Thyroid gland (tissue), 4 donors: Measurements from ENCODE around the gene ADIRF. TPM values are rescaled to one million over a fixed set of nuclear protein-coding genes. Genes with fewer than 3 reads are reported as not detected.
"Not testable (repeated sequence)": the region's sequence is repeated elsewhere in the genome, so short reads cannot be mapped to it uniquely, and the experiment has no call there.

Source experiments
- DNase-seq, 2 donors: peaks; one replicate each; pipeline ENCODE4 v3.0.0-alpha.2; 2019
- H3K27ac ChIP-seq, 3 donors: fragments of 200-600 bp; sonication (generic); 1 replicate in 2 of 3; 2 replicates in 1 of 3; pipeline ENCODE4 v1.5.1; 2016 to 2019; ENCODE audit warnings: mild to moderate bottlenecking in 1 of 3, moderate library complexity in 1 of 3
- H3K27me3 ChIP-seq: fragments of 200-600 bp; sonication (generic); one replicate; pipeline ENCODE4 v1.5.1; 2019
- H3K36me3 ChIP-seq, 2 donors: fragments of 200-600 bp; sonication (generic); one replicate each; pipeline ENCODE4 v1.5.1; 2016 to 2019
- H3K4me1 ChIP-seq, 2 donors: fragments of 200-600 bp; sonication (generic); one replicate each; pipeline ENCODE4 v1.5.1; 2017 to 2019
- H3K4me3 ChIP-seq, 3 donors: fragments of 200-600 bp; sonication (generic); replicated peaks in 1 of 3; 1 replicate in 2 of 3; 2 replicates in 1 of 3; pipeline ENCODE4 v1.5.1; 2016; ENCODE audit warnings: mild to moderate bottlenecking in 1 of 3
- H3K9me3 ChIP-seq: fragments of 200-600 bp; sonication (generic); one replicate; pipeline ENCODE4 v1.5.1; 2017
- POLR2A ChIP-seq, 2 donors: fragments of 450-650 bp; IDR thresholded peaks; one replicate each; pipeline ENCODE4 v1.6.1; 2017; ENCODE audit warnings: antibody characterized with exemption in 2 of 2, mild to moderate bottlenecking in 2 of 2, moderate library complexity in 1 of 2
- WGBS, 2 donors: methylation state at CpG; one replicate each; pipeline ENCODE4 v1.1.5; 2017; 5-methylcytosine and 5-hydroxymethylcytosine counted together
- intact Hi-C: fragments of 100-400 bp; cut with DNase I; formaldehyde crosslinking; loops from one replicate; pipeline ENCODE4 v1.15.1; 2023
- total RNA-seq, 4 donors: library from RNA; depleted of rRNA; stranded (reverse); fragments of >200 nt; gene quantifications; one replicate each; pipeline ENCODE4 v1.2.3, GENCODE V29; 2016
- TF ChIP-seq, protein P1 (sequence below), 6 experiments: fragments of 200-600 bp in 3 of 6; fragments of 450-650 bp in 3 of 6; sonication (generic) in 3 of 6; IDR thresholded peaks; one replicate each; pipeline ENCODE4 v1.5.1; 2016 to 2019; ENCODE audit warnings: antibody characterized with exemption in 6 of 6, mild to moderate bottlenecking in 2 of 6, inconsistent platforms in 1 of 6, moderate library complexity in 1 of 6

The ADIRF gene
- total RNA-seq, 4 donors from 2014 or later: 66.6 to 208 (median 104) TPM

DNA sequence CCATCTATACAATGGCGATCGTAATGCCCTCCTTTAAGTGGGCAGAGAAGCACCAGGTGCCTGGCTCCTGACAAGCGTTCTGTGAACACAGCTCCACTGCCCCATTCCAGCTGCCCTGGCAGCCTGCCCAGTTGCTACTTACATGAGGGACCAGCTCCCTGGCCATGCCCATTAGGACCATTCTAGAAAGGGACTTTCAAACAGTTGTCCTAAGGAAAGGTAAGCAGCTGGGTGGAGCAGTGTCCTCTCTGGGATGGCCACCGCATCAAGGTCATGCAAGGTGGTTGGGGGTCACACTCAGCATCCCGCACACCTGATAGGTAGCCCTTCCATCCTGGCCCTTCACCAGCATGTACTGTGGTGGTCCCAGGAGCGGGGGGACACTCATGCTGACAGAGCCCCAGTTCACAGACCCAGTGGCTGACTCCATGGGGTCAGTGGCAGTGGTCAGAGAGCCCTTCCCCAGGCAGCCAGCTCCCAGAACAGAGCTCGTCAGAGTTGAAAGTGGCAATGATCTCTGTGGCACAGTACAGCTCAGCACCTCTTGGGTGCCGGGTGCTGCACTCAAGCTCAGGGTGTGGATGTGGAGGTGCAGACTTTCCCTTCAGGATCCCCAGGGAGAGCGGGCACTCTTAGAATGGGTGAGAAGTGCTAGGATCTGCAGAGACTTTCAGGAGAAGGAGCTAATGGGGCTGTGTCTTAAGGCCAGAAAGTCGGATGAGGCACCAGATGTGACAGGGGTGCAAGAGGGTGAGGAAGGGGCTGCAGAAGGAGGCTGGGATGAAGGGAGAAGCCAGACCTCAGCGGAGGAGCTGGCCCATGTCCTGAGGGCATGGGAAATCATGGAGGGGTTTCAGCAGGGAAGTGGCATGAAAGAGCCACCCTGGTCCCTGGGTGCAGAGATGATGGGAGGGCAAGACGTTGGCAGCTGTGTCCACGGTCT lies 21.8 kb upstream of the ADIRF start:
- 72 to 74% methylated on average over 8 to 11 of the region's 13 CpGs for WGBS, 2 donors
- DNase-seq: peak; percentile 69 to 78
- TF ChIP-seq, protein P1, sequence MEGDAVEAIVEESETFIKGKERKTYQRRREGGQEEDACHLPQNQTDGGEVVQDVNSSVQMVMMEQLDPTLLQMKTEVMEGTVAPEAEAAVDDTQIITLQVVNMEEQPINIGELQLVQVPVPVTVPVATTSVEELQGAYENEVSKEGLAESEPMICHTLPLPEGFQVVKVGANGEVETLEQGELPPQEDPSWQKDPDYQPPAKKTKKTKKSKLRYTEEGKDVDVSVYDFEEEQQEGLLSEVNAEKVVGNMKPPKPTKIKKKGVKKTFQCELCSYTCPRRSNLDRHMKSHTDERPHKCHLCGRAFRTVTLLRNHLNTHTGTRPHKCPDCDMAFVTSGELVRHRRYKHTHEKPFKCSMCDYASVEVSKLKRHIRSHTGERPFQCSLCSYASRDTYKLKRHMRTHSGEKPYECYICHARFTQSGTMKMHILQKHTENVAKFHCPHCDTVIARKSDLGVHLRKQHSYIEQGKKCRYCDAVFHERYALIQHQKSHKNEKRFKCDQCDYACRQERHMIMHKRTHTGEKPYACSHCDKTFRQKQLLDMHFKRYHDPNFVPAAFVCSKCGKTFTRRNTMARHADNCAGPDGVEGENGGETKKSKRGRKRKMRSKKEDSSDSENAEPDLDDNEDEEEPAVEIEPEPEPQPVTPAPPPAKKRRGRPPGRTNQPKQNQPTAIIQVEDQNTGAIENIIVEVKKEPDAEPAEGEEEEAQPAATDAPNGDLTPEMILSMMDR (IDR thresholded peaks at IDR 0.05): no peak
- no peak for TF ChIP-seq POLR2A (IDR thresholded peaks at IDR 0.05)
- no peaks in the 10 kb centered on the region for H3K36me3 ChIP-seq
- intact Hi-C loops: no loop called here
- H3K27ac ChIP-seq: no peak overlapping the region
- no peak overlapping the region for H3K4me3 ChIP-seq
- H3K27me3 ChIP-seq: no peaks in the 10 kb centered on the region
- no peaks in the 10 kb centered on the region for H3K9me3 ChIP-seq
- peaks cover 0 to 24% of the 10 kb centered on the region in 2 donors for H3K4me1 ChIP-seq

DNA sequence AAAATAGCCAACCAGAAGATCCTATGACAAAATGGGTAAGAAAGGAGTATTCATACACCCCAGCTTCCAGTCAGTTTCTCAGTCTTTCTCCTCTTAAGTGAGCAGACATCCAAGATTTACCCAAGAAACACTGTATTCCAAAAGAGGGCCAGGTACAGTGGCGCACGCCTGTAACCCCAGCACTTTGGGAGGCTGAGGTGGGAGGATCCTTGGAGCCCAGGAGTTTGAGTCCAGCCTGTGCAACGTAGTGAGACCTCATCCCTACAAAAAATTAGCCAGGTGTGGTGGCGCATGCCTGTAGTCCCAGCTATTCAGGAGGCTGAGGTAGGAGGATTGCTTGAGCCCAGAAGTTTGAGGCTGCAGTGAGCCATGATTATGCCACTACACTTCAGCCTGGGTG lies 20.5 kb upstream of the ADIRF start:
- H3K4me3 ChIP-seq, H3K36me3 ChIP-seq, H3K9me3 ChIP-seq, DNase-seq, H3K27me3 ChIP-seq, intact Hi-C loops, H3K27ac ChIP-seq: not testable (repeated sequence)
- H3K4me1 ChIP-seq: peaks cover 0 to 18% of the 10 kb centered on the region in 2 donors
- WGBS, 2 donors: 88 to 97% methylated on average over 4 of the region's 4 CpGs

DNA sequence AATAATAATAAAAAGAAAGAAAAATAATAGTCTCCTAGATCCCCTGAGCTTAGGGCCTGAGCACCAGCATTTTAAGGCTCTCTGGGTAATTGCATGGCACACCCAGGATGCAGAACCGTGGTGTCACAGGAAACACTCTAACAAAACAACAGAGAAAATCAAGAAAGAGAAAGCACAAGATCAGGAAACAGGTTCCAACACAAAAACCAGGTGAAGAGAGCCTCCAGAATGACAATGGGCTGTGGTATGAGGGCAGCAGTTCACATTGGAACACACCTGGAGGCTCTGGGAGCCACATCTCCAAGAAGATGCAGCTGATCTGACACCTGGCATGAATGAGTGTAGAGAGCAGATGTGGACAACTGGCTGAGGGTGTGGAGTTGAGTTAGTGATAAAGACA lies 17.9 kb upstream of the ADIRF start:
- Histone ChIP-seq H3K27ac (no peak overlapping the region), H3K27me3 (no peaks in the 10 kb centered on the region), H3K4me1 (peaks cover 7 to 29% of the 10 kb centered on the region in 2 donors), H3K9me3 (no peaks in the 10 kb centered on the region), H3K36me3 (no peaks in the 10 kb centered on the region), H3K4me3 (no peak overlapping the region)
- TF ChIP-seq POLR2A (IDR thresholded peaks at IDR 0.05): no peak
- WGBS, 2 donors: 62 to 64% methylated on average over 1 of the region's 1 CpG
- intact Hi-C loops: no loop called here
- no peak for DNase-seq

DNA sequence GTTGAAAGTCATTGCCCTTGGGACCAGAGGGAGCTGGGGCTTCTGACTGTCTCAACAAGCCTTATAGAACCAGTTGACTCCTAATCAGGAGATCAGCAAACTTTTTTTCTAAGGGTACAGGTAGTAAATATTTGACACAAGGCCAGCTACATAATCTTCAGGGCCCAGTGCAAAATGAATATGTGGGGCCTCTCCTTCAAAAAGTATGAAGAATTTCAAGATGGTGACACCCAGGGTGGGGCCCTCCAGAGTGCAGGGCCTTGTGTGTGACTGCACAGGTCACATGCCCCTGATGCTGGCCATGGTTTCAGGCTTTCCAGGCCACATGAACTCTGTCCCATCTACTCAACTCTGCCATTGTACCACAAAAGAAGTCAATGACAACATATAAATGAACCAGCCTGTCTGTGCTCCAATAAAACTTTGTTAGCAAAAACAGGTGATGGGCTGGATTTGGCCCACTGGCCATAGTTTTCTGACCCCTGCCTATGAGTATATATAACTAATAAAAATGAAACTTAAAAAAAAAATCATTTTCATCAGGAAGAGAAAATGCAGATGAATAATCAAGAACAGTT lies 17.0 kb upstream of the ADIRF start:
- H3K4me1 ChIP-seq: peaks cover 7 to 26% of the 10 kb centered on the region in 2 donors
- intact Hi-C loops: no loop called here
- DNase-seq: no peak
- TF ChIP-seq POLR2A (IDR thresholded peaks at IDR 0.05): no peak
- TF ChIP-seq, protein P1 (IDR thresholded peaks at IDR 0.05): no peak
- H3K27ac ChIP-seq: no peak overlapping the region
- no peaks in the 10 kb centered on the region for H3K36me3 ChIP-seq
- H3K27me3 ChIP-seq: no peaks in the 10 kb centered on the region
- H3K4me3 ChIP-seq: no peak overlapping the region
- H3K9me3 ChIP-seq: no peaks in the 10 kb centered on the region

DNA sequence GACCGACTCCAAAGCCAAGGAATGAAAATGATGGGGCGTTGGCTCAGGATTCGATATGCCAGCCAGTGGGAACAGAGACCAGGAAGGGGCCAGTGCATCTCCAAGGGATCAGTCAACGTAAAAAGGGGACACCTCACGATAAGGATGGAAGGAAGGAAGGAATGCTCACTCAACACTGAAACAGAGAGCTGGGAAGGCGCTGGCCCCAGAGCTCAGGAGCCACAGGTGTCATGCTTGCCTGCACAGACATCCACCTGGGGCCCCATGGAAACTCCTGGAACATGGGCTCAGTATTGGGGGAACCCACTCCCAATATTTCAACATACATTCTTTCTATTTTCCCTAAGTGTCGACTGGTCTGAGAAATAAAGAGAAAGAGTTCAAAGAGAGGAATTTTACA lies 16.2 kb upstream of the ADIRF start:
- TF ChIP-seq POLR2A (IDR thresholded peaks at IDR 0.05): no peak
- TF ChIP-seq, protein P1 (IDR thresholded peaks at IDR 0.05): no peak
- Histone ChIP-seq H3K27me3 (no peaks in the 10 kb centered on the region), H3K4me1 (peaks cover 7 to 29% of the 10 kb centered on the region in 2 donors), H3K36me3 (no peaks in the 10 kb centered on the region), H3K9me3 (no peaks in the 10 kb centered on the region), H3K4me3 (no peak overlapping the region), H3K27ac (no peak overlapping the region)
- 85 to 88% methylated on average over 7 of the region's 7 CpGs for WGBS, 2 donors
- intact Hi-C loops: no loop called here
- no peak for DNase-seq

DNA sequence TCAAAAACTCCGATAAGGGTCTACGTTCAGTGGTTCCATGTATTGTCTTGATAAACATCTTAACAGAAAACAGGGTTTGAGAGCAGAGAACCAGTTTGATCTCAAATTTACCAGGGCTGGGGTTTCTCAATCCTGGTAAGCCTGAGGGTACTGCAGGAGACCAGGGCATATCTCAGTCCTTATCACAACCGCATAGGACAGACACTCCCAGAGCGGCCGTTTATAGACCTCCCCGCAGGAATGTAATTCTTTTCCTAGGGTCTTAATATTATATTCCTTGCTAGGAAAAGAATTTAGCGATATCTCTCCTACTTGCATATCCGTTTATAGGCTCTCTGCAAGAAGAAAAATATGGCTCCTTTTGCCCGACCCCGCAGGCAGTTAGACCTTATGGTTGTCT lies 15.6 kb upstream of the ADIRF start:
- H3K9me3 ChIP-seq, intact Hi-C loops, DNase-seq, H3K36me3 ChIP-seq, H3K4me3 ChIP-seq, H3K27ac ChIP-seq, H3K27me3 ChIP-seq: not testable (repeated sequence)
- 95 to 96% methylated on average over 10 of the region's 10 CpGs for WGBS, 2 donors
- H3K4me1 ChIP-seq: peaks cover 7 to 32% of the 10 kb centered on the region in 2 donors
